Measurements from ENCODE around the gene MIPOL1. TPM values are rescaled to one million over a fixed set of nuclear protein-coding genes. Genes with fewer than 3 reads are reported as not detected.

Gene MIPOL1
- total RNA-seq, 1 donor from 2014 or later: 24.8 TPM

- Histone ChIP-seq H3K9me3 (no peaks in the 10 kb centered on the region), H3K4me1 (no peaks in the 10 kb centered on the region), H3K27me3 (no peaks in the 10 kb centered on the region), H3K27ac (no peak overlapping the region), H3K36me3 (no peaks in the 10 kb centered on the region), H3K4me3 (no peak overlapping the region)
- DNase-seq (ENCODE audit: extremely low spot score in 2 of 2): no peak
- intact Hi-C loops (cut with DNase I): no loop called here
- TF ChIP-seq POLR2AphosphoS5 (IDR thresholded peaks at IDR 0.05; ENCODE audit: insufficient read depth in 1 of 2, low read depth in 1 of 2): no peak
Measured at GRCh38 chr14:37558740-37559139, 361.0 kb downstream of the MIPOL1 start.

- no peak for TF ChIP-seq POLR2A (IDR thresholded peaks at IDR 0.05)
- DNase-seq (ENCODE audit: extremely low spot score in 2 of 2): no peak
- Histone ChIP-seq H3K27ac (no peak overlapping the region), H3K27me3 (no peaks in the 10 kb centered on the region), H3K36me3 (no peaks in the 10 kb centered on the region), H3K4me1 (no peaks in the 10 kb centered on the region), H3K9me3 (no peaks in the 10 kb centered on the region), H3K4me3 (no peak overlapping the region)
- intact Hi-C loops (cut with DNase I): no loop called here
Measured at GRCh38 chr14:37559386-37559785, 361.6 kb downstream of the MIPOL1 start.

GRCh38 chr14:37563189-37563588, 365.5 kb downstream of the MIPOL1 start:
- no peaks in the 10 kb centered on the region for H3K27me3 ChIP-seq
- no peak for DNase-seq (ENCODE audit: extremely low spot score in 2 of 2)
- no peaks in the 10 kb centered on the region for H3K4me1 ChIP-seq
- no peaks in the 10 kb centered on the region for H3K36me3 ChIP-seq
- no peak overlapping the region for H3K27ac ChIP-seq
- H3K4me3 ChIP-seq: no peak overlapping the region
- TF ChIP-seq POLR2A (IDR thresholded peaks at IDR 0.05): no peak
- no peak for TF ChIP-seq POLR2AphosphoS5 (IDR thresholded peaks at IDR 0.05; ENCODE audit: insufficient read depth in 1 of 2, low read depth in 1 of 2)
- TF ChIP-seq CTCF (IDR thresholded peaks at IDR 0.05): no peak
- no peaks in the 10 kb centered on the region for H3K9me3 ChIP-seq
- intact Hi-C loops (cut with DNase I): no loop called here

GRCh38 chr14:37565550-37565949, 367.8 kb downstream of the MIPOL1 start:
- intact Hi-C loops (cut with DNase I): no loop called here
- TF ChIP-seq CTCF (IDR thresholded peaks at IDR 0.05) (no peak), POLR2AphosphoS5 (IDR thresholded peaks at IDR 0.05; ENCODE audit: insufficient read depth in 1 of 2, low read depth in 1 of 2) (no peak), POLR2A (IDR thresholded peaks at IDR 0.05) (no peak)
- H3K27me3 ChIP-seq: no peaks in the 10 kb centered on the region
- no peak for DNase-seq (ENCODE audit: extremely low spot score in 2 of 2)
- H3K9me3 ChIP-seq: no peaks in the 10 kb centered on the region
- H3K4me3 ChIP-seq: no peak overlapping the region
- no peaks in the 10 kb centered on the region for H3K36me3 ChIP-seq
- H3K4me1 ChIP-seq: no peaks in the 10 kb centered on the region
- no peak overlapping the region for H3K27ac ChIP-seq

- H3K36me3 ChIP-seq: no peaks in the 10 kb centered on the region
Measured at GRCh38 chr14:37566811-37567371, 369.2 kb downstream of the MIPOL1 start.

More at GRCh38 chr14:37566811-37567371, 369.2 kb downstream of the MIPOL1 start:
- intact Hi-C loops (cut with DNase I): no loop called here
- Histone ChIP-seq H3K27me3 (no peaks in the 10 kb centered on the region), H3K4me3 (no peak overlapping the region), H3K4me1 (no peaks in the 10 kb centered on the region), H3K27ac (no peak overlapping the region), H3K9me3 (no peaks in the 10 kb centered on the region)
- no peak for TF ChIP-seq CTCF (IDR thresholded peaks at IDR 0.05)
- TF ChIP-seq POLR2AphosphoS5 (IDR thresholded peaks at IDR 0.05; ENCODE audit: insufficient read depth in 1 of 2, low read depth in 1 of 2): no peak
- no peak for TF ChIP-seq POLR2A (IDR thresholded peaks at IDR 0.05)
- DNase-seq (ENCODE audit: extremely low spot score in 2 of 2): no peak

Measured in vagina (tissue), 2 donors.